ENCODE measurements around the gene SLC26A6.

The SLC26A6 gene

DNA sequence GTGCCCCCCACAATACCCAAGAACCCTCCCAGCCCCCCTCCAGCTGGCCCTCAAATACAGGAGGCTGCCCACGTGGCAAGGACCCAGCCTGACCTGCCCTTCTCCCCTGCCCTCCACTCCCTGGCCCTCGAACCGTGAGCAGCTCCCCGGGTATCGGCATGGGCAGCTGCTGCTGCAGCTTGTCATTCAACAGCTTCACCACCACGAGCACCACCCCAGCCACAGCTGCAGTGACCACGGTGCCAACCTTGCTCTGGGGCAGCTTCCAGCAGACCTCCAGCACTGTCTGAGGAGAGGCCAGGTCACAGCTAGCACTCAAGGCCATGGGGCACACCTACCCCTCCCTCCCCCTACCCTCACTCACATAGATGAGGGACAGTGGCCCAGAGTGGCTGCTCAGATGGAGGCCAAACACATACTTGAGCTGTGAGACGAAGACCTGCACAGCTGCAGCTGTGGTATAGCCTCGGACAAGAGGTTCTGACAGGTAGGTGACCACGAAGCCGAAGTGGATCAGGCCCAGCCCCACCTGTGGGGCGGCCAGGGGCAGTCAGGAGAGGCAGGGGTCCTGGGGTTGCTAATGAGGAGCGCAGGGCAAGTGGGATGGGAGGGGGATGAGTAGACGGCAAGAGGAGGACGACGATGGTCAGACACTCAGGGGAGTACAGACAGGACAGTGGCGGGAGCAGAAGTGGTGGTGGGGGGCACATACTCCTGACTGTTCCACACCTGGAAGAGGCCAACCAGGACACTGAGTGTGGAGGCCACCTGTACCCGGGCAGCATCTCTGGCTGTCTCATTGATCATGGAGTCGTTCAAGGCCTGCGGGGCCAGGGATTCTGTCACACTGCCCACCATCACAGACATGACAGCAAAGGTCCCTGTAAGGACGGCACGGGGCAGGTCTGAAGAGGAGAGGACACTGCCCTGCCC, 3.5 kb downstream of the SLC26A6 start:
- DNase-seq, result no peak
- WGBS (ENCODE audit: insufficient coverage), result 93% methylated on average over 10 of the region's 22 CpGs
- ChIA-PET CTCF (no interaction called here), POLR2A (no interaction called here)
- no peak overlapping the region for H3K27ac ChIP-seq (ENCODE audit: insufficient read depth in 1 of 2, low read depth in 1 of 2, low read length in 2 of 2, poor library complexity in 1 of 2, severe bottlenecking in 2 of 2)
- peaks cover 3 to 64% (median 16%) of the 10 kb centered on the region in 4 experiments for H3K36me3 ChIP-seq (ENCODE audit: control insufficient read depth in 4 of 4, insufficient read depth in 4 of 4, low read length in 3 of 4)
- H3K4me1 ChIP-seq (ENCODE audit: control extremely low read depth in 1 of 4, control insufficient read depth in 4 of 4, insufficient read depth in 4 of 4, low read length in 3 of 4), result peaks cover 0 to 27% (median 22%) of the 10 kb centered on the region in 4 experiments
- H3K4me3 ChIP-seq (ENCODE audit: control insufficient read depth in 1 of 7, extremely low read depth in 1 of 7, insufficient read depth in 4 of 7, low read depth in 2 of 7, low read length in 6 of 7), result no peak overlapping the region
- no peaks in the 10 kb centered on the region for H3K9me3 ChIP-seq (ENCODE audit: control extremely low read depth in 1 of 5, control insufficient read depth in 4 of 5, insufficient read depth in 2 of 5, low read depth in 1 of 5, low read length in 4 of 5)
- H3K27me3 ChIP-seq (replicated peaks in 2 of 5; ENCODE audit: control insufficient read depth in 4 of 5, insufficient read depth in 5 of 5, low read length in 4 of 5), result no peaks in the 10 kb centered on the region

DNA sequence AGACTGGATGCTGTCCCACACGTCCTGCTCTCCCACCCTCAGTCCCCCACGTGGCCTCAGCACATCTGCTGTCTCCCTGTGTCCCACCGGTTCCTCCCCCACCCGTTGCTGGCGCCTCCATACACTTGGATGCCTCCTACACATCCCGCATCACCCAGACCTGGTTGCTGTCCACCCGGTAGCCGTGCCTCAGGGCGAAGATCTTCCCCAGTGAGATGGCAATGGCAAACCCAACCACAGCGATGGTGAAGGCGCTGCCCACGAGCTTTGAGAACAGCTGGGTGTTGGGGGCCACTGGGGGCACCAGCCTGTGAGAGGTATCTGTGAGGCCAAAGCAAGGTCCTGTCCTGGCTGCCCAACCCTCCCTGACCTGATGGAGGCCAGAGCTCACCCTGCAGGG, 4.4 kb downstream of the SLC26A6 start:
- Histone ChIP-seq H3K9me3 (ENCODE audit: control extremely low read depth in 1 of 5, control insufficient read depth in 4 of 5, insufficient read depth in 2 of 5, low read depth in 1 of 5, low read length in 4 of 5) (no peaks in the 10 kb centered on the region), H3K36me3 (ENCODE audit: control insufficient read depth in 4 of 4, insufficient read depth in 4 of 4, low read length in 3 of 4) (peaks cover 3 to 72% (median 20%) of the 10 kb centered on the region in 4 experiments), H3K4me3 (ENCODE audit: control insufficient read depth in 1 of 7, extremely low read depth in 1 of 7, insufficient read depth in 4 of 7, low read depth in 2 of 7, low read length in 6 of 7) (no peak overlapping the region), H3K27me3 (replicated peaks in 2 of 5; ENCODE audit: control insufficient read depth in 4 of 5, insufficient read depth in 5 of 5, low read length in 4 of 5) (no peaks in the 10 kb centered on the region), H3K27ac (ENCODE audit: insufficient read depth in 1 of 2, low read depth in 1 of 2, low read length in 2 of 2, poor library complexity in 1 of 2, severe bottlenecking in 2 of 2) (no peak overlapping the region), H3K4me1 (ENCODE audit: control extremely low read depth in 1 of 4, control insufficient read depth in 4 of 4, insufficient read depth in 4 of 4, low read length in 3 of 4) (peaks cover 0 to 18% (median 13%) of the 10 kb centered on the region in 4 experiments)
- ChIA-PET CTCF (no interaction called here), POLR2A (no interaction called here)
- DNase-seq, result no peak
- WGBS (ENCODE audit: insufficient coverage), result 95% methylated on average over 12 of the region's 12 CpGs

DNA sequence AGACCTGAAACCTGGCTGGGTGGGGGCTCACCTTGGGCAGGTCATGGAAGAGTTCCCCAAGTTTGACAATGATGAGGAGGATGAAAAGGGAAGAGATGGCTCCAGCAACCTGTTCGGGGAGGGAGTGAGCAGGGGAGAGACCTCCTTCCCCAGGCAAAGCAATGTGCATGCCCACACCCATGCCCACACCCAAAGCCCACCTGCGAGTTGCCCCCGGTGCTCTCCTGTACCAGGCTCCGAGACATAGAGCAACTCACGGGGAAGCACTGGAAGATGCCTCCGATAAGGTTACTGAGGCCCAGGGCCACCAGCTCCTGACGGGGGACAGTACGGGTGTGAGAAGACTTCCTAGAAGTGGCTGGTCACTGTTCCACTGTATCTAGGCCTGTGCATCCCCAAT, 4.9 kb downstream of the SLC26A6 start:
- ChIA-PET POLR2A (no interaction called here), CTCF (no interaction called here)
- DNase-seq, result no peak
- Histone ChIP-seq H3K27me3 (replicated peaks in 2 of 5; ENCODE audit: control insufficient read depth in 4 of 5, insufficient read depth in 5 of 5, low read length in 4 of 5) (no peaks in the 10 kb centered on the region), H3K36me3 (ENCODE audit: control insufficient read depth in 4 of 4, insufficient read depth in 4 of 4, low read length in 3 of 4) (peaks cover 3 to 77% (median 20%) of the 10 kb centered on the region in 4 experiments), H3K9me3 (ENCODE audit: control extremely low read depth in 1 of 5, control insufficient read depth in 4 of 5, insufficient read depth in 2 of 5, low read depth in 1 of 5, low read length in 4 of 5) (no peaks in the 10 kb centered on the region), H3K27ac (ENCODE audit: insufficient read depth in 1 of 2, low read depth in 1 of 2, low read length in 2 of 2, poor library complexity in 1 of 2, severe bottlenecking in 2 of 2) (no peak overlapping the region), H3K4me3 (ENCODE audit: control insufficient read depth in 1 of 7, extremely low read depth in 1 of 7, insufficient read depth in 4 of 7, low read depth in 2 of 7, low read length in 6 of 7) (no peak overlapping the region), H3K4me1 (ENCODE audit: control extremely low read depth in 1 of 4, control insufficient read depth in 4 of 4, insufficient read depth in 4 of 4, low read length in 3 of 4) (peaks cover 0 to 14% (median 9%) of the 10 kb centered on the region in 4 experiments)
- 92% methylated on average over 7 of the region's 8 CpGs for WGBS (ENCODE audit: insufficient coverage)

- 98% methylated on average over 12 of the region's 12 CpGs for WGBS (ENCODE audit: insufficient coverage)
- ChIA-PET CTCF (no interaction called here), POLR2A (no interaction called here)
- H3K4me3 ChIP-seq (ENCODE audit: control insufficient read depth in 1 of 7, extremely low read depth in 1 of 7, insufficient read depth in 4 of 7, low read depth in 2 of 7, low read length in 6 of 7), result no peak overlapping the region
- no peaks in the 10 kb centered on the region for H3K9me3 ChIP-seq (ENCODE audit: control extremely low read depth in 1 of 5, control insufficient read depth in 4 of 5, insufficient read depth in 2 of 5, low read depth in 1 of 5, low read length in 4 of 5)
- no peak for DNase-seq
- H3K36me3 ChIP-seq (ENCODE audit: control insufficient read depth in 4 of 4, insufficient read depth in 4 of 4, low read length in 3 of 4), result peaks cover 3 to 79% (median 20%) of the 10 kb centered on the region in 4 experiments
- H3K27ac ChIP-seq (ENCODE audit: insufficient read depth in 1 of 2, low read depth in 1 of 2, low read length in 2 of 2, poor library complexity in 1 of 2, severe bottlenecking in 2 of 2), result no peak overlapping the region
- H3K27me3 ChIP-seq (replicated peaks in 2 of 5; ENCODE audit: control insufficient read depth in 4 of 5, insufficient read depth in 5 of 5, low read length in 4 of 5), result no peaks in the 10 kb centered on the region
- H3K4me1 ChIP-seq (ENCODE audit: control extremely low read depth in 1 of 4, control insufficient read depth in 4 of 4, insufficient read depth in 4 of 4, low read length in 3 of 4), result peaks cover 0 to 12% (median 6%) of the 10 kb centered on the region in 4 experiments
Observed at GRCh38 chr3:48629894-48630293, 5.4 kb downstream of the SLC26A6 start.

DNA sequence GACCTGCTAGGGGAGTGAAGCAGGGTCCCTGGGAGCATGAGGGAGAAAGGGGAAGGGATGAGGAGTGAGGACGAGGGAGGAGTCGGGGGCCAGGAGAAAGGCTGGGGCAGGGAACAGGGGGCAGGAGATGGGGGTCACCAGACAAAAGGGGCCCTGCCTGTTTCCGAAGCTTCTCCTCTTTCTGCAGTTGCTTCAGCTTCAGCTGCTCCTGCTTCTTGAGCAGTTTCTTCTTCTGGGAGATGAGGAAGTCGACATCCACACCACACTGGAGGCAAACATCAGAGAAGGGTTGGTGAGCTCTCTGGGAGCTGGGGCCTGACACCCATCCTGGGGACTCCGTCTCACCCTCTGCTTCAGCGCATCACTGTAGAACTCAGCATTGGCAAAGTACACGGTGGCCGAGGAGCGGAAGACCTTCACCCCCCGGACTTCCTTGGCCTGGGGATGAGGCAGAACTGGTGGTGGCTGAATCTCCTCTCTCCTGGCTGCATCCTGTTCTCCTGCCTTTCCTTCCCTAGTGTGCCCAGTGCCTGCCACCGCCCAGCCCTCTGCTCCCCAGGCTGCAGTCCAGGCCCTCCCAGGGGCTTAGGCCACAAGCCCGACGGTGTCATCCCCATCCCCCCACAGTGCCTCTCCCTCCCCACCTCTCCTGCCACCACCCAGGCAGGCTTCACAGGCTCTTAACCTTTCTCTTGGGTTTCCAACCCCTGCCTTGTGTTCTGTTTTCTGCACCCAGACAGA, 6.8 kb downstream of the SLC26A6 start:
- POLR2A ChIA-PET, result no interaction called here
- H3K4me3 ChIP-seq (ENCODE audit: control insufficient read depth in 1 of 7, extremely low read depth in 1 of 7, insufficient read depth in 4 of 7, low read depth in 2 of 7, low read length in 6 of 7), result no peak overlapping the region
- H3K27ac ChIP-seq (ENCODE audit: insufficient read depth in 1 of 2, low read depth in 1 of 2, low read length in 2 of 2, poor library complexity in 1 of 2, severe bottlenecking in 2 of 2), result no peak overlapping the region
- no peaks in the 10 kb centered on the region for H3K27me3 ChIP-seq (replicated peaks in 2 of 5; ENCODE audit: control insufficient read depth in 4 of 5, insufficient read depth in 5 of 5, low read length in 4 of 5)
- peaks cover 3 to 79% (median 20%) of the 10 kb centered on the region in 4 experiments for H3K36me3 ChIP-seq (ENCODE audit: control insufficient read depth in 4 of 4, insufficient read depth in 4 of 4, low read length in 3 of 4)
- H3K9me3 ChIP-seq (ENCODE audit: control extremely low read depth in 1 of 5, control insufficient read depth in 4 of 5, insufficient read depth in 2 of 5, low read depth in 1 of 5, low read length in 4 of 5), result no peaks in the 10 kb centered on the region
- DNase-seq, result no peak
- CTCF ChIA-PET, result no interaction called here
- 93% methylated on average over 13 of the region's 13 CpGs for WGBS (ENCODE audit: insufficient coverage)
- peaks cover 0 to 3% (median 0%) of the 10 kb centered on the region in 4 experiments for H3K4me1 ChIP-seq (ENCODE audit: control extremely low read depth in 1 of 4, control insufficient read depth in 4 of 4, insufficient read depth in 4 of 4, low read length in 3 of 4)

DNA sequence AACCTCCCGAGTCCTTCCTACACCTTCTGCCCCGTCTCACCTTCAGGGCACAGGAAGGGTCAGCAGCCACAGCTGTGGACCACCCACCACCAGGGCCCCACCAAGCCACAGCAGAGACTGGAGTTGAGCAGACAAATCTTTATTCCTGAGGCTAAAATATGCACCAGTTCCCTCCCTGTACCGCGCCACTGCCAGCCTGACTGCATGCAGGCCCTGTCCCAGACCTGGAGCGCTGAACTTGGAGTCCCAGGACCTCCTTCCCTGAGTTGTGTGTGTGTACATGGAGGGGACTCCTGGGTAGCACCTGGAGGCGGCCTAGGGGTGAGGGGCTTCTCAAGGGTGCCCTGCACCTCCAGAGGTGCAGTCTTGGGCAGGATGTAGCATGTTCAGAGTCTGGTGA, 9.7 kb downstream of the SLC26A6 start:
- Histone ChIP-seq H3K9me3 (ENCODE audit: control extremely low read depth in 1 of 5, control insufficient read depth in 4 of 5, insufficient read depth in 2 of 5, low read depth in 1 of 5, low read length in 4 of 5) (no peaks in the 10 kb centered on the region), H3K36me3 (ENCODE audit: control insufficient read depth in 4 of 4, insufficient read depth in 4 of 4, low read length in 3 of 4) (peaks cover 2 to 53% (median 14%) of the 10 kb centered on the region in 4 experiments), H3K27ac (ENCODE audit: insufficient read depth in 1 of 2, low read depth in 1 of 2, low read length in 2 of 2, poor library complexity in 1 of 2, severe bottlenecking in 2 of 2) (no peak overlapping the region), H3K27me3 (replicated peaks in 2 of 5; ENCODE audit: control insufficient read depth in 4 of 5, insufficient read depth in 5 of 5, low read length in 4 of 5) (no peaks in the 10 kb centered on the region), H3K4me1 (ENCODE audit: control extremely low read depth in 1 of 4, control insufficient read depth in 4 of 4, insufficient read depth in 4 of 4, low read length in 3 of 4) (peaks cover 0 to 3% (median 0%) of the 10 kb centered on the region in 4 experiments), H3K4me3 (ENCODE audit: control insufficient read depth in 1 of 7, extremely low read depth in 1 of 7, insufficient read depth in 4 of 7, low read depth in 2 of 7, low read length in 6 of 7) (no peak overlapping the region)
- ChIA-PET CTCF (interaction anchor here (0.6 to 2.1 kb wide), 3 partner anchors 10 kb away, joined by 3 to 11 read pairs (median 3); partner anchors contain the start of gene SLC26A6), POLR2A (no interaction called here)
- 100% methylated on average over 3 of the region's 6 CpGs for WGBS (ENCODE audit: insufficient coverage)
- DNase-seq, result no peak

DNA sequence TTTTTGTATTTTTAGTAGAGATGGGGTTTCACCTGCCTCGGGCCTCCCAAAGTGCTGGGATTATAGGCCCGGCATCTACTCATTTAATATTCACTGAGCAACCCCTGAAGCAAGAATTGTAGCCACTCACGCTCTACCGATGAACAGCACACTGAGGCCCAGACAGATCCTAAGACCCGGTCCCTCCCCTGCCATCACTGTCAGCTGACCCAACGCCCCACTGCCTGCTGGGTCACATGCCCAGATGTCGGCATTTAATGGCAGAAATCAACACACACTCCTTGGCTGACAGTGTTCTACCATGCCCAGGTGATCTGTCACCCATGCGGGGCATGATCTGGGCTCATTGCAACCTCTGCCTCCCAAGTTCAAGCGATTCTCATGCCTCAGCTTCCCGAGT, 10.5 kb downstream of the SLC26A6 start:
- Histone ChIP-seq H3K4me1 (ENCODE audit: control extremely low read depth in 1 of 4, control insufficient read depth in 4 of 4, insufficient read depth in 4 of 4, low read length in 3 of 4) (peaks cover 0 to 3% (median 0%) of the 10 kb centered on the region in 4 experiments), H3K27ac (ENCODE audit: insufficient read depth in 1 of 2, low read depth in 1 of 2, low read length in 2 of 2, poor library complexity in 1 of 2, severe bottlenecking in 2 of 2) (no peak overlapping the region), H3K27me3 (replicated peaks in 2 of 5; ENCODE audit: control insufficient read depth in 4 of 5, insufficient read depth in 5 of 5, low read length in 4 of 5) (no peaks in the 10 kb centered on the region), H3K9me3 (ENCODE audit: control extremely low read depth in 1 of 5, control insufficient read depth in 4 of 5, insufficient read depth in 2 of 5, low read depth in 1 of 5, low read length in 4 of 5) (no peaks in the 10 kb centered on the region), H3K4me3 (ENCODE audit: control insufficient read depth in 1 of 7, extremely low read depth in 1 of 7, insufficient read depth in 4 of 7, low read depth in 2 of 7, low read length in 6 of 7) (no peak overlapping the region), H3K36me3 (ENCODE audit: control insufficient read depth in 4 of 4, insufficient read depth in 4 of 4, low read length in 3 of 4) (peaks cover 0 to 45% (median 12%) of the 10 kb centered on the region in 4 experiments)
- CTCF ChIA-PET, result interaction anchor here (1.3 to 2.1 kb wide), 2 partner anchors 10 to 11 kb away, joined by 3 to 11 read pairs; partner anchors contain the start of gene SLC26A6
- POLR2A ChIA-PET, result no interaction called here
- WGBS (ENCODE audit: insufficient coverage), result 96% methylated on average over 9 of the region's 10 CpGs
- no peak for DNase-seq
